ENCODE data around the gene KIAA1217.

Gene KIAA1217

GRCh38 chr10:24240041-24240751 is 31.3 kb downstream of the KIAA1217 start:
- Histone ChIP-seq H4K20me1 (ENCODE audit: insufficient read depth, low read length) (no peaks in the 10 kb centered on the region), H3K36me3 (replicated peaks; ENCODE audit: low read depth, low read length) (no peaks in the 10 kb centered on the region), H3K27me3 (ENCODE audit: low read depth, low read length) (no peaks in the 10 kb centered on the region), H3K9me3 (ENCODE audit: insufficient read depth, low read length) (no peaks in the 10 kb centered on the region), H3K4me1 (ENCODE audit: low read length) (no peaks in the 10 kb centered on the region), H3K4me2 (ENCODE audit: low read length) (no peak overlapping the region), H3K27ac (ENCODE audit: low read length) (no peak overlapping the region), H3K4me3 (ENCODE audit: low read length) (no peak overlapping the region), H3K79me2 (ENCODE audit: low read length) (no peaks in the 10 kb centered on the region), H3K9ac (ENCODE audit: low read length) (no peak overlapping the region), H2AFZ (ENCODE audit: low read depth, low read length) (no peak overlapping the region)
- TF ChIP-seq CTCF (IDR thresholded peaks at IDR 0.05; ENCODE audit: low read depth, low read length): no peak
- TF ChIP-seq EZH2phosphoT487 (IDR thresholded peaks at IDR 0.05; ENCODE audit: low read depth): no peak

GRCh38 chr10:24241536-24242040 is 32.6 kb downstream of the KIAA1217 start:
- H3K36me3 ChIP-seq (replicated peaks; ENCODE audit: low read depth, low read length): no peaks in the 10 kb centered on the region
- no peak overlapping the region for H3K4me3 ChIP-seq (ENCODE audit: low read length)
- H3K9me3 ChIP-seq (ENCODE audit: insufficient read depth, low read length): no peaks in the 10 kb centered on the region
- no peaks in the 10 kb centered on the region for H3K4me1 ChIP-seq (ENCODE audit: low read length)
- no peaks in the 10 kb centered on the region for H3K79me2 ChIP-seq (ENCODE audit: low read length)
- no peak for TF ChIP-seq CTCF (IDR thresholded peaks at IDR 0.05; ENCODE audit: low read depth, low read length)
- TF ChIP-seq EZH2phosphoT487 (IDR thresholded peaks at IDR 0.05; ENCODE audit: low read depth): no peak
- no peaks in the 10 kb centered on the region for H3K27me3 ChIP-seq (ENCODE audit: low read depth, low read length)
- no peak overlapping the region for H3K9ac ChIP-seq (ENCODE audit: low read length)
- no peak overlapping the region for H2AFZ ChIP-seq (ENCODE audit: low read depth, low read length)
- H4K20me1 ChIP-seq (ENCODE audit: insufficient read depth, low read length): no peaks in the 10 kb centered on the region
- no peak overlapping the region for H3K27ac ChIP-seq (ENCODE audit: low read length)
- H3K4me2 ChIP-seq (ENCODE audit: low read length): no peak overlapping the region

- H4K20me1 ChIP-seq (ENCODE audit: insufficient read depth, low read length): no peaks in the 10 kb centered on the region
- no peak overlapping the region for H3K4me2 ChIP-seq (ENCODE audit: low read length)
- H3K79me2 ChIP-seq (ENCODE audit: low read length): no peaks in the 10 kb centered on the region
- no peaks in the 10 kb centered on the region for H3K9me3 ChIP-seq (ENCODE audit: insufficient read depth, low read length)
- H3K9ac ChIP-seq (ENCODE audit: low read length): no peak overlapping the region
- TF ChIP-seq EZH2phosphoT487 (IDR thresholded peaks at IDR 0.05; ENCODE audit: low read depth): no peak
- TF ChIP-seq CTCF (IDR thresholded peaks at IDR 0.05; ENCODE audit: low read depth, low read length): no peak
- H3K27ac ChIP-seq (ENCODE audit: low read length): no peak overlapping the region
- H3K4me1 ChIP-seq (ENCODE audit: low read length): no peaks in the 10 kb centered on the region
- H3K4me3 ChIP-seq (ENCODE audit: low read length): no peak overlapping the region
- no peaks in the 10 kb centered on the region for H3K36me3 ChIP-seq (replicated peaks; ENCODE audit: low read depth, low read length)
- no peaks in the 10 kb centered on the region for H3K27me3 ChIP-seq (ENCODE audit: low read depth, low read length)
- H2AFZ ChIP-seq (ENCODE audit: low read depth, low read length): no peak overlapping the region
Observed at GRCh38 chr10:24242562-24242961, 33.6 kb downstream of the KIAA1217 start.

GRCh38 chr10:24246365-24246764 is 37.4 kb downstream of the KIAA1217 start:
- Histone ChIP-seq H4K20me1 (ENCODE audit: insufficient read depth, low read length) (no peaks in the 10 kb centered on the region), H3K36me3 (replicated peaks; ENCODE audit: low read depth, low read length) (no peaks in the 10 kb centered on the region), H3K9ac (ENCODE audit: low read length) (no peak overlapping the region), H3K9me3 (ENCODE audit: insufficient read depth, low read length) (no peaks in the 10 kb centered on the region), H3K4me1 (ENCODE audit: low read length) (no peaks in the 10 kb centered on the region), H3K4me3 (ENCODE audit: low read length) (no peak overlapping the region), H3K4me2 (ENCODE audit: low read length) (no peak overlapping the region), H3K27me3 (ENCODE audit: low read depth, low read length) (no peaks in the 10 kb centered on the region), H2AFZ (ENCODE audit: low read depth, low read length) (no peak overlapping the region), H3K79me2 (ENCODE audit: low read length) (no peaks in the 10 kb centered on the region), H3K27ac (ENCODE audit: low read length) (no peak overlapping the region)
- TF ChIP-seq CTCF (IDR thresholded peaks at IDR 0.05; ENCODE audit: low read depth, low read length): no peak
- TF ChIP-seq EZH2phosphoT487 (IDR thresholded peaks at IDR 0.05; ENCODE audit: low read depth): no peak
